Neural cell (in vitro differentiated cells): ENCODE data around the gene LMNA. TPM values are rescaled to one million over a fixed set of nuclear protein-coding genes. Genes with fewer than 3 reads are reported as not detected.

Source experiments
- H2AFZ ChIP-seq: fragments of 200-600, 300-800 bp; sonication (generic), shearing (Covaris generic); 2 replicates; pipeline ENCODE4 v1.6.0; 2014; ENCODE audit warnings: low read depth, mild to moderate bottlenecking, antibody characterized with exemption, low read length, moderate library complexity
- H3F3A ChIP-seq: fragments of 200-600 bp; shearing (Covaris generic); 2 replicates; pipeline ENCODE4 v1.6.1; 2016; ENCODE audit warnings: mild to moderate bottlenecking, moderate library complexity, mixed read lengths, antibody characterized with exemption, low read length; ENCODE audit not compliant: insufficient read depth, poor library complexity, severe bottlenecking
- H3K27ac ChIP-seq: fragments of 200-600, 300-800 bp; sonication (generic), shearing (Covaris generic); 2 replicates; pipeline ENCODE4 v1.5.1; 2014; ENCODE audit warnings: mild to moderate bottlenecking, low read length, moderate library complexity
- H3K27me3 ChIP-seq: fragments of 300-800, 200-600 bp; sonication (generic), shearing (Covaris generic); 2 replicates; pipeline ENCODE4 v1.6.0; 2014; ENCODE audit warnings: mild to moderate bottlenecking, low read depth, low read length, moderate library complexity; ENCODE audit not compliant: insufficient read depth
- H3K36me3 ChIP-seq: fragments of 300-800, 200-600 bp; sonication (generic), shearing (Covaris generic); 2 replicates; pipeline ENCODE4 v1.5.1; 2014; ENCODE audit warnings: mild to moderate bottlenecking, antibody characterized with exemption, low read length, moderate library complexity; ENCODE audit not compliant: insufficient read depth
- H3K4me2 ChIP-seq: fragments of 300-800, 200-600 bp; sonication (generic), shearing (Covaris generic); 2 replicates; pipeline ENCODE4 v1.6.0; 2014; ENCODE audit warnings: mild to moderate bottlenecking, low read length
- H3K4me3 ChIP-seq: fragments of 300-800, 200-600 bp; sonication (generic), shearing (Covaris generic); 2 replicates; pipeline ENCODE4 v1.5.1; 2014; ENCODE audit warnings: mild to moderate bottlenecking, low read length, moderate library complexity
- H3K79me2 ChIP-seq: fragments of 200-600 bp; shearing (Covaris generic); replicated peaks from 2 replicates; pipeline ENCODE4 v1.6.0; 2014; ENCODE audit warnings: mild to moderate bottlenecking, low read length, moderate library complexity; ENCODE audit not compliant: insufficient read depth
- H3K9ac ChIP-seq: fragments of 300-800, 200-600 bp; sonication (generic), shearing (Covaris generic); 2 replicates; pipeline ENCODE4 v1.6.1; 2016; ENCODE audit warnings: mild to moderate bottlenecking, low read length, mixed read lengths
- H3K9me2 ChIP-seq: fragments of 200-600 bp; shearing (Covaris generic); 2 replicates; pipeline ENCODE4 v1.6.1; 2016; ENCODE audit warnings: mild to moderate bottlenecking, low read length, mixed read lengths; ENCODE audit not compliant: insufficient read depth
- H3K9me3 ChIP-seq: fragments of 200-600, 300-800 bp; sonication (generic), shearing (Covaris generic); 2 replicates; pipeline ENCODE4 v1.6.1; 2016; ENCODE audit warnings: mild to moderate bottlenecking, mixed run types, low read length, moderate library complexity, mixed read lengths
- H4K20me1 ChIP-seq: fragments of 200-600 bp; shearing (Covaris generic); 2 replicates; pipeline ENCODE4 v1.6.1; 2016; ENCODE audit warnings: mild to moderate bottlenecking, mixed run types; ENCODE audit not compliant: insufficient read depth
- POLR2AphosphoS5 ChIP-seq: IDR thresholded peaks from 2 replicates; pipeline ENCODE4 v1.6.1; 2012
- RAD21 ChIP-seq: fragments of 450-650 bp; conservative IDR thresholded peaks from 2 replicates; pipeline ENCODE4 v1.6.1; 2014; ENCODE audit warnings: antibody characterized with exemption, mild to moderate bottlenecking, moderate library complexity
- polyA plus RNA-seq: library from polyadenylated mRNA; depleted of rRNA; stranded (reverse); fragments of >200 nt; gene quantifications from 2 replicates; pipeline ENCODE4 v1.2.3, GENCODE V29; 2014
- TF ChIP-seq, protein P1 (sequence below): IDR thresholded peaks from 2 replicates; pipeline ENCODE4 v1.6.1; 2012; ENCODE audit warnings: borderline replicate concordance
- TF ChIP-seq, protein P2 (sequence below): fragments of 450-650 bp; IDR thresholded peaks from 2 replicates; pipeline ENCODE4 v1.5.1; 2014; ENCODE audit warnings: antibody characterized with exemption, mild to moderate bottlenecking, moderate library complexity; ENCODE audit not compliant: poor library complexity, severe bottlenecking

Gene LMNA
- polyA plus RNA-seq, 1 donor from 2014 or later: 90.7 TPM

DNA sequence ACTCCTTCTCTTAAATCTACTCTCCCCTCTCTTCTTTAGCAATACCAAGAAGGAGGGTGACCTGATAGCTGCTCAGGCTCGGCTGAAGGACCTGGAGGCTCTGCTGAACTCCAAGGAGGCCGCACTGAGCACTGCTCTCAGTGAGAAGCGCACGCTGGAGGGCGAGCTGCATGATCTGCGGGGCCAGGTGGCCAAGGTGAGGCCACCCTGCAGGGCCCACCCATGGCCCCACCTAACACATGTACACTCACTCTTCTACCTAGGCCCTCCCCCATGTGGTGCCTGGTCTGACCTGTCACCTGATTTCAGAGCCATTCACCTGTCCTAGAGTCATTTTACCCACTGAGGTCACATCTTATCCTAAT is 16.0 kb downstream of the LMNA start:
- no peak overlapping the region for H3K4me2 ChIP-seq

DNA sequence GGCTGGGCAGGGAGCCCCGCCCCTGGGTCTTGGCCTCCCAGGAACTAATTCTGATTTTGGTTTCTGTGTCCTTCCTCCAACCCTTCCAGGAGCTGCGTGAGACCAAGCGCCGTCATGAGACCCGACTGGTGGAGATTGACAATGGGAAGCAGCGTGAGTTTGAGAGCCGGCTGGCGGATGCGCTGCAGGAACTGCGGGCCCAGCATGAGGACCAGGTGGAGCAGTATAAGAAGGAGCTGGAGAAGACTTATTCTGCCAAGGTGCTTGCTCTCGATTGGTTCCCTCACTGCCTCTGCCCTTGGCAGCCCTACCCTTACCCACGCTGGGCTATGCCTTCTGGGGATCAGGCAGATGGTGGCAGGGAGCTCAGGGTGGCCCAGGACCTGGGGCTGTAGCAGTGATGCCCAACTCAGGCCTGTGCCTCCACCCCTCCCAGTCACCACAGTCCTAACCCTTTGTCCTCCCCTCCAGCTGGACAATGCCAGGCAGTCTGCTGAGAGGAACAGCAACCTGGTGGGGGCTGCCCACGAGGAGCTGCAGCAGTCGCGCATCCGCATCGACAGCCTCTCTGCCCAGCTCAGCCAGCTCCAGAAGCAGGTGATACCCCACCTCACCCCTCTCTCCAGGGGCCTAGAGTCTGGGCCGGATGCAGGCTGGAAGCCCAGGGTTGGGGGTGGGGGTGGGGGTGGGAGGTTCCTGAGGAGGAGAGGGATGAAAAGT is 20.4 kb downstream of the LMNA start:
- H3K36me3 ChIP-seq: no peaks in the 10 kb centered on the region
- no peak overlapping the region for H3K4me2 ChIP-seq
- no peak overlapping the region for H3K27ac ChIP-seq
- H3K27me3 ChIP-seq: no peaks in the 10 kb centered on the region
- TF ChIP-seq, protein P1, sequence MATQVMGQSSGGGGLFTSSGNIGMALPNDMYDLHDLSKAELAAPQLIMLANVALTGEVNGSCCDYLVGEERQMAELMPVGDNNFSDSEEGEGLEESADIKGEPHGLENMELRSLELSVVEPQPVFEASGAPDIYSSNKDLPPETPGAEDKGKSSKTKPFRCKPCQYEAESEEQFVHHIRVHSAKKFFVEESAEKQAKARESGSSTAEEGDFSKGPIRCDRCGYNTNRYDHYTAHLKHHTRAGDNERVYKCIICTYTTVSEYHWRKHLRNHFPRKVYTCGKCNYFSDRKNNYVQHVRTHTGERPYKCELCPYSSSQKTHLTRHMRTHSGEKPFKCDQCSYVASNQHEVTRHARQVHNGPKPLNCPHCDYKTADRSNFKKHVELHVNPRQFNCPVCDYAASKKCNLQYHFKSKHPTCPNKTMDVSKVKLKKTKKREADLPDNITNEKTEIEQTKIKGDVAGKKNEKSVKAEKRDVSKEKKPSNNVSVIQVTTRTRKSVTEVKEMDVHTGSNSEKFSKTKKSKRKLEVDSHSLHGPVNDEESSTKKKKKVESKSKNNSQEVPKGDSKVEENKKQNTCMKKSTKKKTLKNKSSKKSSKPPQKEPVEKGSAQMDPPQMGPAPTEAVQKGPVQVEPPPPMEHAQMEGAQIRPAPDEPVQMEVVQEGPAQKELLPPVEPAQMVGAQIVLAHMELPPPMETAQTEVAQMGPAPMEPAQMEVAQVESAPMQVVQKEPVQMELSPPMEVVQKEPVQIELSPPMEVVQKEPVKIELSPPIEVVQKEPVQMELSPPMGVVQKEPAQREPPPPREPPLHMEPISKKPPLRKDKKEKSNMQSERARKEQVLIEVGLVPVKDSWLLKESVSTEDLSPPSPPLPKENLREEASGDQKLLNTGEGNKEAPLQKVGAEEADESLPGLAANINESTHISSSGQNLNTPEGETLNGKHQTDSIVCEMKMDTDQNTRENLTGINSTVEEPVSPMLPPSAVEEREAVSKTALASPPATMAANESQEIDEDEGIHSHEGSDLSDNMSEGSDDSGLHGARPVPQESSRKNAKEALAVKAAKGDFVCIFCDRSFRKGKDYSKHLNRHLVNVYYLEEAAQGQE: no peak
- TF ChIP-seq, protein P2, sequence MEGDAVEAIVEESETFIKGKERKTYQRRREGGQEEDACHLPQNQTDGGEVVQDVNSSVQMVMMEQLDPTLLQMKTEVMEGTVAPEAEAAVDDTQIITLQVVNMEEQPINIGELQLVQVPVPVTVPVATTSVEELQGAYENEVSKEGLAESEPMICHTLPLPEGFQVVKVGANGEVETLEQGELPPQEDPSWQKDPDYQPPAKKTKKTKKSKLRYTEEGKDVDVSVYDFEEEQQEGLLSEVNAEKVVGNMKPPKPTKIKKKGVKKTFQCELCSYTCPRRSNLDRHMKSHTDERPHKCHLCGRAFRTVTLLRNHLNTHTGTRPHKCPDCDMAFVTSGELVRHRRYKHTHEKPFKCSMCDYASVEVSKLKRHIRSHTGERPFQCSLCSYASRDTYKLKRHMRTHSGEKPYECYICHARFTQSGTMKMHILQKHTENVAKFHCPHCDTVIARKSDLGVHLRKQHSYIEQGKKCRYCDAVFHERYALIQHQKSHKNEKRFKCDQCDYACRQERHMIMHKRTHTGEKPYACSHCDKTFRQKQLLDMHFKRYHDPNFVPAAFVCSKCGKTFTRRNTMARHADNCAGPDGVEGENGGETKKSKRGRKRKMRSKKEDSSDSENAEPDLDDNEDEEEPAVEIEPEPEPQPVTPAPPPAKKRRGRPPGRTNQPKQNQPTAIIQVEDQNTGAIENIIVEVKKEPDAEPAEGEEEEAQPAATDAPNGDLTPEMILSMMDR: no peak
- no peak for TF ChIP-seq POLR2AphosphoS5
- no peaks in the 10 kb centered on the region for H4K20me1 ChIP-seq
- no peaks in the 10 kb centered on the region for H3K9me3 ChIP-seq
- no peak overlapping the region for H2AFZ ChIP-seq
- H3K9me2 ChIP-seq: no peaks in the 10 kb centered on the region
- no peak overlapping the region for H3K9ac ChIP-seq
- no peaks in the 10 kb centered on the region for H3F3A ChIP-seq
- H3K4me3 ChIP-seq: no peak overlapping the region
- H3K79me2 ChIP-seq: peaks cover 3% of the 10 kb centered on the region

More for the DNA sequence above, 16.0 kb downstream of the LMNA start:
- Histone ChIP-seq H3K9me2 (no peaks in the 10 kb centered on the region), H2AFZ (no peak overlapping the region), H3K9ac (no peak overlapping the region), H4K20me1 (no peaks in the 10 kb centered on the region), H3K36me3 (no peaks in the 10 kb centered on the region), H3K9me3 (no peaks in the 10 kb centered on the region), H3K27ac (no peak overlapping the region), H3K27me3 (no peaks in the 10 kb centered on the region), H3K4me3 (no peak overlapping the region), H3F3A (no peaks in the 10 kb centered on the region), H3K79me2 (peaks cover 3% of the 10 kb centered on the region)
- TF ChIP-seq, protein P2: peak; percentile 37
- no peak for TF ChIP-seq RAD21
